Ishikawa (cell line): Measurements from ENCODE around the gene C5orf52.

Experiments used
- CEBPB ChIP-seq: IDR thresholded peaks from 2 replicates; pipeline ENCODE4 v1.6.1; 2012
- CREB1 ChIP-seq: IDR thresholded peaks from 2 replicates; pipeline ENCODE4 v1.6.1; 2012; ENCODE audit warnings: low read depth

GRCh38 chr5:157687198-157687554 lies 15.8 kb downstream of the C5orf52 start:
- TF ChIP-seq CEBPB: no peak
- TF ChIP-seq CREB1: no peak
